Smooth muscle cell (in vitro differentiated cells): Measurements from ENCODE around the gene TSHZ3. TPM values are rescaled to one million over a fixed set of nuclear protein-coding genes. Genes with fewer than 3 reads are reported as not detected.

Source experiments
- DNase-seq: peaks from one replicate; lab custom pipeline; 2025; ENCODE audit not compliant: unreplicated experiment; lab: John Stamatoyannopoulos, UW
- H2AFZ ChIP-seq: fragments of 200-600 bp; sonication (generic); 2 replicates; pipeline ENCODE4 v1.6.0; 2016; ENCODE audit warnings: antibody characterized with exemption, low read depth, mild to moderate bottlenecking
- H3F3A ChIP-seq: fragments of 200-600 bp; sonication (generic); 2 replicates; pipeline ENCODE4 v1.6.0; 2017; ENCODE audit warnings: antibody characterized with exemption, low read depth
- H3K27ac ChIP-seq: fragments of 200-600 bp; sonication (generic); 2 replicates; pipeline ENCODE4 v1.5.1; 2016; ENCODE audit warnings: low read depth, mild to moderate bottlenecking
- H3K27me3 ChIP-seq: fragments of 200-600 bp; sonication (generic); 2 replicates; pipeline ENCODE4 v1.6.1; 2016; ENCODE audit warnings: low read depth, mild to moderate bottlenecking
- H3K36me3 ChIP-seq: fragments of 200-600 bp; sonication (generic); 2 replicates; pipeline ENCODE4 v1.5.1; 2016; ENCODE audit warnings: low read depth
- H3K4me1 ChIP-seq: fragments of 200-600 bp; sonication (generic); 2 replicates; pipeline ENCODE4 v1.5.1; 2016; ENCODE audit warnings: low read depth
- H3K4me2 ChIP-seq: fragments of 200-600 bp; sonication (generic); 2 replicates; pipeline ENCODE4 v1.6.0; 2016; ENCODE audit warnings: mild to moderate bottlenecking
- H3K4me3 ChIP-seq: fragments of 200-600 bp; sonication (generic); 2 replicates; pipeline ENCODE4 v1.5.1; 2016; ENCODE audit warnings: mild to moderate bottlenecking
- H3K79me2 ChIP-seq: fragments of 200-600 bp; sonication (generic); 2 replicates; pipeline ENCODE4 v1.6.0; 2016; ENCODE audit warnings: low read depth, mild to moderate bottlenecking
- H3K9ac ChIP-seq: fragments of 200-600 bp; sonication (generic); 2 replicates; pipeline ENCODE4 v1.6.0; 2016; ENCODE audit warnings: low read depth
- H3K9me3 ChIP-seq: fragments of 200-600 bp; sonication (generic); replicated peaks from 2 replicates; pipeline ENCODE4 v1.5.1; 2016; ENCODE audit warnings: low read depth
- H4K20me1 ChIP-seq: fragments of 200-600 bp; sonication (generic); 2 replicates; pipeline ENCODE4 v1.6.0; 2016; ENCODE audit warnings: low read depth
- CTCF ChIP-seq: fragments of 200-600 bp; sonication (generic); IDR thresholded peaks from 2 replicates; pipeline ENCODE4 v1.5.1; 2017; ENCODE audit warnings: borderline replicate concordance, mild to moderate bottlenecking, antibody characterized with exemption; ENCODE audit not compliant: insufficient read depth, poor library complexity, severe bottlenecking
- WGBS: methylation state at CpG from one replicate; pipeline ENCODE4 v1.1.7; 2016; ENCODE audit warnings: low lambda C conversion rate; 5-methylcytosine and 5-hydroxymethylcytosine counted together
- polyA plus RNA-seq: library from polyadenylated mRNA; unstranded; fragments of >200 nt; fragmentation: Nextera tagmentation; extraction: Ambion mirVana; gene quantifications from 2 replicates; pipeline ENCODE4 v1.2.1, GENCODE V29; 2016
- total RNA-seq: library from RNA; depleted of rRNA; stranded (reverse); fragments of >200 nt; gene quantifications from 2 replicates; pipeline ENCODE4 v1.2.3, GENCODE V29; 2014

The TSHZ3 gene
- total and polyA plus RNA-seq, 2 experiments from 2014 or later = 21.8 to 23.7 TPM

- no peak overlapping the region for H3K4me3 ChIP-seq
- no peak for TF ChIP-seq CTCF
- no peak overlapping the region for H3K9ac ChIP-seq
- no peak for DNase-seq
- H2AFZ ChIP-seq = no peak overlapping the region
- no peaks in the 10 kb centered on the region for H3K4me1 ChIP-seq
- WGBS = 96% methylated on average over 15 of the region's 15 CpGs
- no peaks in the 10 kb centered on the region for H3K27me3 ChIP-seq
- H3K36me3 ChIP-seq = no peaks in the 10 kb centered on the region
- H4K20me1 ChIP-seq = peaks cover 100% of the 10 kb centered on the region
- no peaks in the 10 kb centered on the region for H3K9me3 ChIP-seq
- H3K27ac ChIP-seq = no peak overlapping the region
- H3K4me2 ChIP-seq = no peak overlapping the region
- no peaks in the 10 kb centered on the region for H3F3A ChIP-seq
- peaks cover 98% of the 10 kb centered on the region for H3K79me2 ChIP-seq
Observed at GRCh38 chr19:31301306-31301980, 47.8 kb downstream of the TSHZ3 start.

- Histone ChIP-seq H4K20me1 (peaks cover 100% of the 10 kb centered on the region), H3K79me2 (peaks cover 99% of the 10 kb centered on the region)
- 96% methylated on average over 6 of the region's 6 CpGs for WGBS
Observed at GRCh38 chr19:31300422-31300821, 48.8 kb downstream of the TSHZ3 start.

GRCh38 chr19:31299665-31300064, 49.6 kb downstream of the TSHZ3 start:
- Histone ChIP-seq H3K4me2 (no peak overlapping the region), H2AFZ (no peak overlapping the region), H4K20me1 (peaks cover 100% of the 10 kb centered on the region), H3K4me1 (no peaks in the 10 kb centered on the region), H3K4me3 (no peak overlapping the region), H3K79me2 (peaks cover 99% of the 10 kb centered on the region), H3K27me3 (no peaks in the 10 kb centered on the region), H3K9me3 (no peaks in the 10 kb centered on the region), H3K9ac (no peak overlapping the region), H3K36me3 (no peaks in the 10 kb centered on the region), H3F3A (no peaks in the 10 kb centered on the region), H3K27ac (no peak overlapping the region)
- TF ChIP-seq CTCF = no peak
- WGBS = 95% methylated on average over 8 of the region's 8 CpGs
- no peak for DNase-seq

More at GRCh38 chr19:31300422-31300821, 48.8 kb downstream of the TSHZ3 start:
- Histone ChIP-seq H3F3A (no peaks in the 10 kb centered on the region), H3K27ac (no peak overlapping the region), H3K27me3 (no peaks in the 10 kb centered on the region), H3K36me3 (no peaks in the 10 kb centered on the region), H3K9ac (no peak overlapping the region), H3K4me1 (no peaks in the 10 kb centered on the region), H2AFZ (no peak overlapping the region), H3K4me2 (no peak overlapping the region), H3K9me3 (no peaks in the 10 kb centered on the region), H3K4me3 (no peak overlapping the region)
- no peak for DNase-seq
- TF ChIP-seq CTCF = no peak

- Histone ChIP-seq H4K20me1 (peaks cover 100% of the 10 kb centered on the region), H3K4me2 (no peak overlapping the region), H3K27me3 (no peaks in the 10 kb centered on the region), H3K79me2 (peaks cover 99% of the 10 kb centered on the region), H3K4me3 (no peak overlapping the region), H3K27ac (no peak overlapping the region), H3K9ac (no peak overlapping the region), H3F3A (no peaks in the 10 kb centered on the region), H2AFZ (no peak overlapping the region), H3K9me3 (no peaks in the 10 kb centered on the region), H3K36me3 (no peaks in the 10 kb centered on the region), H3K4me1 (no peaks in the 10 kb centered on the region)
- TF ChIP-seq CTCF = no peak
- WGBS = 74% methylated on average over 5 of the region's 5 CpGs
- DNase-seq = no peak
Observed at GRCh38 chr19:31297991-31298390, 51.2 kb downstream of the TSHZ3 start.
